SK-N-MC (cell line): ENCODE results near the gene DAB1.

Source experiments
- EZH2 ChIP-seq: fragments of 200-600 bp; sonication (generic); IDR thresholded peaks from one replicate; pipeline ENCODE4 v1.6.1; 2017; ENCODE audit warnings: antibody characterized with exemption
- POLR2AphosphoS5 ChIP-seq: IDR thresholded peaks from 2 replicates; pipeline ENCODE4 v1.6.1; 2012; ENCODE audit warnings: mild to moderate bottlenecking, low read depth, low read length, borderline replicate concordance

- TF ChIP-seq EZH2 (no peak), POLR2AphosphoS5 (no peak)
These were observed 308.7 kb downstream of the DAB1 start for GRCh38 chr1:57115030-57115614.
